K562 (cell line): ENCODE measurements around the gene CKLF. TPM values are rescaled to one million over a fixed set of nuclear protein-coding genes. Genes with fewer than 3 reads are reported as not detected.
A peak's percentile ranks its signal among the peaks of the same experiment; 100 is the strongest.

Source experiments
- ASH1L ChIP-seq: fragments of 450-650 bp; IDR thresholded peaks from 2 replicates; pipeline ENCODE4 v1.6.1; 2018; ENCODE audit warnings: borderline replicate concordance, mild to moderate bottlenecking, low read depth; ENCODE audit not compliant: partially characterized antibody
- DACH1 ChIP-seq: fragments of 450-650 bp; IDR thresholded peaks from 2 replicates; pipeline ENCODE4 v1.6.1; 2018; ENCODE audit not compliant: partially characterized antibody
- HMG20B ChIP-seq: fragments of 250-450 bp; sonication (Bioruptor Pico); IDR thresholded peaks from 2 replicates; pipeline ENCODE4 v1.5.0; 2021; ENCODE audit warnings: mild to moderate bottlenecking
- SMARCA4 ChIP-seq: fragments of 450-650 bp; IDR thresholded peaks from 2 replicates; pipeline ENCODE4 v1.6.1; 2016
- ZBED1 ChIP-seq: IDR thresholded peaks from 2 replicates; pipeline ENCODE4 v1.6.1; 2014
- ZFPM2 ChIP-seq: fragments of 250-450 bp; sonication (Bioruptor Pico); IDR thresholded peaks from 2 replicates; pipeline ENCODE4 v1.5.1; 2022; ENCODE audit warnings: mild to moderate bottlenecking
- ZNF239 ChIP-seq: fragments of 250-450 bp; sonication (Bioruptor Pico); IDR thresholded peaks from 2 replicates; pipeline ENCODE4 v1.4.0; 2020; ENCODE audit warnings: mild to moderate bottlenecking
- polyA plus RNA-seq, 8 experiments: library from polyadenylated mRNA; depleted of rRNA in 4 of 8; stranded (reverse) in 5 of 8; unstranded in 3 of 8; fragments of >200 nt; fragmentation: Nextera tagmentation in 2 of 8; fragmentation: Illumina TruSeq in 1 of 8; extraction: Ambion mirVana in 2 of 8; extraction: Trizol in 1 of 8; gene quantifications; 2 replicates each; pipeline versions ENCODE4 v1.2.1 to v1.2.3, GENCODE V29; 2011 to 2014; ENCODE audit warnings: inconsistent platforms in 1 of 8, missing spikeins in 1 of 8
- total RNA-seq, 7 experiments: library from RNA; depleted of rRNA in 6 of 7; stranded (reverse); fragments of >200 nt in 6 of 7; fragmentation: Illumina TruSeq in 2 of 7; extraction: Trizol in 2 of 7; gene quantifications; 2 replicates each; pipeline versions ENCODE4 v1.2.1 to v1.2.3, GENCODE V29; 2011 to 2021; ENCODE audit warnings: low replicate concordance in 1 of 7
- TF ChIP-seq, protein P1 (sequence below): fragments of 200-400 bp; formaldehyde crosslinking; IDR thresholded peaks from 2 replicates; pipeline ENCODE4 v1.6.1; 2017; ENCODE audit warnings: mild to moderate bottlenecking, low read depth, low read length, moderate library complexity
- TF ChIP-seq, protein P2 (sequence below), 3 experiments: IDR thresholded peaks in 2 of 3; conservative IDR thresholded peaks in 1 of 3; 2 replicates each; pipeline ENCODE4 v1.5.1; 2011 to 2012; ENCODE audit warnings: low read length in 3 of 3, mild to moderate bottlenecking in 3 of 3, control low read depth in 2 of 3, improper control_type of control experiment in 1 of 3, inconsistent platforms in 1 of 3, low read depth in 1 of 3, mixed read lengths in 1 of 3, moderate library complexity in 1 of 3; ENCODE audit not compliant: insufficient read depth in 2 of 3
- TF ChIP-seq, protein P3 (sequence below), 2 experiments: fragments of 450-650 bp in 1 of 2; sonication (generic) in 1 of 2; formaldehyde crosslinking in 1 of 2; IDR thresholded peaks; 2 replicates each; pipeline versions ENCODE4 v1.7.1 to v1.9.0; 2016 to 2022; ENCODE audit warnings: inconsistent platforms in 1 of 2, mild to moderate bottlenecking in 1 of 2, missing genetic modification reagents in 1 of 2
- TF ChIP-seq, protein P4 (sequence below): fragments of 450-650 bp; conservative IDR thresholded peaks from 2 replicates; pipeline ENCODE4 v1.6.1; 2016; ENCODE audit warnings: missing genetic modification characterization, low read depth, mild to moderate bottlenecking, missing compliant biosample characterization, moderate library complexity

CKLF gene
- total and polyA plus RNA-seq, 9 of the 15 experiments (the other 6 are each of a cell fraction or from before 2014, with no cell fraction given), result 84.8 to 322 (median 118) TPM

DNA sequence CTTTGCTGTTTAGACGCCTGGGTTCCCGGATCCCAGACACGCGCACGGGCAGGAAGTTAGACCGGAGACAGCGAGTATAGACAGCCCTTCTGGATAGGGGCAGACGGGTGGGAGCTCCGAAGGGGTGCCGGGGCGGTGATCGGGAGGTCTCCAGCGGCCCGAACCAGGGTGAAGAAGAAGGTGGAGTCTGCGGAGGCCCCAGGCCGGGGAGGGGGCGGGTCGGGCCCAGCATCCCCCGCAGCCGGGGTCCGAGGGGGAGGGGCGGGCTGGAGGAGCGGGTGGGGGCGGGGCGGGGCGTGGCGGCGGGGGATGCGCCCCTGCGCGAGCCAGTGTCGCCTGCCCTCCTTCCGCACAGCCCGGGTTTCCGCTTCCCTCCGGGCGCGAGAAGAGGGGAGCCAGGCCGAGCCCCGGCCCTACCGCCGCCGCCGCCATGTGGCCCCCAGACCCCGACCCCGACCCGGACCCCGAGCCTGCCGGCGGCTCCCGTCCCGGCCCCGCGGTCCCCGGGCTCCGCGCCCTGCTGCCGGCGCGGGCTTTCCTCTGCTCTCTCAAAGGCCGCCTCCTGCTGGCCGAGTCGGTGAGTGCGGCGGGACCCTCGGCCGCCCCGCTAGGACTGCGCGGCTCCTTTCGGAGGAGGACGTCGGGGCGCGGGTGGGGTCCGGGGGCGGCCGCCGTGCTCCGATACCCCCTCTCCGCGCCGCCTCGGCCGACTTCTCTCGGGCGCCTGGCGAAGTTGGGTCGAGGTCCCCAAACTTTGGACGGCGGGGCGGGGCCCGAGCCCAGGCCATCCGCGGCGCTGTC lies 52.2 kb downstream of the CKLF start, which contains the start of gene CMTM3 (continued):
- TF ChIP-seq, protein P1, sequence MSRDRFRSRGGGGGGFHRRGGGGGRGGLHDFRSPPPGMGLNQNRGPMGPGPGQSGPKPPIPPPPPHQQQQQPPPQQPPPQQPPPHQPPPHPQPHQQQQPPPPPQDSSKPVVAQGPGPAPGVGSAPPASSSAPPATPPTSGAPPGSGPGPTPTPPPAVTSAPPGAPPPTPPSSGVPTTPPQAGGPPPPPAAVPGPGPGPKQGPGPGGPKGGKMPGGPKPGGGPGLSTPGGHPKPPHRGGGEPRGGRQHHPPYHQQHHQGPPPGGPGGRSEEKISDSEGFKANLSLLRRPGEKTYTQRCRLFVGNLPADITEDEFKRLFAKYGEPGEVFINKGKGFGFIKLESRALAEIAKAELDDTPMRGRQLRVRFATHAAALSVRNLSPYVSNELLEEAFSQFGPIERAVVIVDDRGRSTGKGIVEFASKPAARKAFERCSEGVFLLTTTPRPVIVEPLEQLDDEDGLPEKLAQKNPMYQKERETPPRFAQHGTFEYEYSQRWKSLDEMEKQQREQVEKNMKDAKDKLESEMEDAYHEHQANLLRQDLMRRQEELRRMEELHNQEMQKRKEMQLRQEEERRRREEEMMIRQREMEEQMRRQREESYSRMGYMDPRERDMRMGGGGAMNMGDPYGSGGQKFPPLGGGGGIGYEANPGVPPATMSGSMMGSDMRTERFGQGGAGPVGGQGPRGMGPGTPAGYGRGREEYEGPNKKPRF, result no peak
- no peak for TF ChIP-seq ASH1L
- no peak for TF ChIP-seq ZBED1
- no peak for TF ChIP-seq ZNF239
- TF ChIP-seq SMARCA4, result no peak
- TF ChIP-seq, protein P2, sequence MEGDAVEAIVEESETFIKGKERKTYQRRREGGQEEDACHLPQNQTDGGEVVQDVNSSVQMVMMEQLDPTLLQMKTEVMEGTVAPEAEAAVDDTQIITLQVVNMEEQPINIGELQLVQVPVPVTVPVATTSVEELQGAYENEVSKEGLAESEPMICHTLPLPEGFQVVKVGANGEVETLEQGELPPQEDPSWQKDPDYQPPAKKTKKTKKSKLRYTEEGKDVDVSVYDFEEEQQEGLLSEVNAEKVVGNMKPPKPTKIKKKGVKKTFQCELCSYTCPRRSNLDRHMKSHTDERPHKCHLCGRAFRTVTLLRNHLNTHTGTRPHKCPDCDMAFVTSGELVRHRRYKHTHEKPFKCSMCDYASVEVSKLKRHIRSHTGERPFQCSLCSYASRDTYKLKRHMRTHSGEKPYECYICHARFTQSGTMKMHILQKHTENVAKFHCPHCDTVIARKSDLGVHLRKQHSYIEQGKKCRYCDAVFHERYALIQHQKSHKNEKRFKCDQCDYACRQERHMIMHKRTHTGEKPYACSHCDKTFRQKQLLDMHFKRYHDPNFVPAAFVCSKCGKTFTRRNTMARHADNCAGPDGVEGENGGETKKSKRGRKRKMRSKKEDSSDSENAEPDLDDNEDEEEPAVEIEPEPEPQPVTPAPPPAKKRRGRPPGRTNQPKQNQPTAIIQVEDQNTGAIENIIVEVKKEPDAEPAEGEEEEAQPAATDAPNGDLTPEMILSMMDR (IDR thresholded peaks at IDR 0.05 in 2 of 3, conservative IDR thresholded peaks at IDR 0.05 in 1 of 3; ENCODE audit: insufficient read depth in 2 of 3, low read depth in 1 of 3, low read length in 3 of 3), result peak; percentile 53 to 73 (median 64); a peak in 5 of 6 replicates
- TF ChIP-seq, protein P3, sequence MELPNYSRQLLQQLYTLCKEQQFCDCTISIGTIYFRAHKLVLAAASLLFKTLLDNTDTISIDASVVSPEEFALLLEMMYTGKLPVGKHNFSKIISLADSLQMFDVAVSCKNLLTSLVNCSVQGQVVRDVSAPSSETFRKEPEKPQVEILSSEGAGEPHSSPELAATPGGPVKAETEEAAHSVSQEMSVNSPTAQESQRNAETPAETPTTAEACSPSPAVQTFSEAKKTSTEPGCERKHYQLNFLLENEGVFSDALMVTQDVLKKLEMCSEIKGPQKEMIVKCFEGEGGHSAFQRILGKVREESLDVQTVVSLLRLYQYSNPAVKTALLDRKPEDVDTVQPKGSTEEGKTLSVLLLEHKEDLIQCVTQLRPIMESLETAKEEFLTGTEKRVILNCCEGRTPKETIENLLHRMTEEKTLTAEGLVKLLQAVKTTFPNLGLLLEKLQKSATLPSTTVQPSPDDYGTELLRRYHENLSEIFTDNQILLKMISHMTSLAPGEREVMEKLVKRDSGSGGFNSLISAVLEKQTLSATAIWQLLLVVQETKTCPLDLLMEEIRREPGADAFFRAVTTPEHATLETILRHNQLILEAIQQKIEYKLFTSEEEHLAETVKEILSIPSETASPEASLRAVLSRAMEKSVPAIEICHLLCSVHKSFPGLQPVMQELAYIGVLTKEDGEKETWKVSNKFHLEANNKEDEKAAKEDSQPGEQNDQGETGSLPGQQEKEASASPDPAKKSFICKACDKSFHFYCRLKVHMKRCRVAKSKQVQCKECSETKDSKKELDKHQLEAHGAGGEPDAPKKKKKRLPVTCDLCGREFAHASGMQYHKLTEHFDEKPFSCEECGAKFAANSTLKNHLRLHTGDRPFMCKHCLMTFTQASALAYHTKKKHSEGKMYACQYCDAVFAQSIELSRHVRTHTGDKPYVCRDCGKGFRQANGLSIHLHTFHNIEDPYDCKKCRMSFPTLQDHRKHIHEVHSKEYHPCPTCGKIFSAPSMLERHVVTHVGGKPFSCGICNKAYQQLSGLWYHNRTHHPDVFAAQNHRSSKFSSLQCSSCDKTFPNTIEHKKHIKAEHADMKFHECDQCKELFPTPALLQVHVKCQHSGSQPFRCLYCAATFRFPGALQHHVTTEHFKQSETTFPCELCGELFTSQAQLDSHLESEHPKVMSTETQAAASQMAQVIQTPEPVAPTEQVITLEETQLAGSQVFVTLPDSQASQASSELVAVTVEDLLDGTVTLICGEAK (IDR thresholded peaks at IDR 0.05), result no peak
- TF ChIP-seq, protein P3 (CRISPR knock-in tag; IDR thresholded peaks at IDR 0.05), result no peak
- TF ChIP-seq DACH1, result no peak
- TF ChIP-seq, protein P4, sequence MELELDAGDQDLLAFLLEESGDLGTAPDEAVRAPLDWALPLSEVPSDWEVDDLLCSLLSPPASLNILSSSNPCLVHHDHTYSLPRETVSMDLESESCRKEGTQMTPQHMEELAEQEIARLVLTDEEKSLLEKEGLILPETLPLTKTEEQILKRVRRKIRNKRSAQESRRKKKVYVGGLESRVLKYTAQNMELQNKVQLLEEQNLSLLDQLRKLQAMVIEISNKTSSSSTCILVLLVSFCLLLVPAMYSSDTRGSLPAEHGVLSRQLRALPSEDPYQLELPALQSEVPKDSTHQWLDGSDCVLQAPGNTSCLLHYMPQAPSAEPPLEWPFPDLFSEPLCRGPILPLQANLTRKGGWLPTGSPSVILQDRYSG, result no peak
- no peak for TF ChIP-seq HMG20B (CRISPR knock-in tag)
- no peak for TF ChIP-seq ZFPM2 (CRISPR knock-in tag)
